ENCODE data around the gene ACTL10. TPM values are rescaled to one million over a fixed set of nuclear protein-coding genes. Genes with fewer than 3 reads are reported as not detected.

ACTL10 gene
- total RNA-seq, 1 donor from 2014 or later = 1.7 TPM

- H3K4me1 Mint-ChIP-seq (ENCODE audit: unreplicated experiment) = peaks cover 4% of the 10 kb centered on the region
- TF ChIP-seq, protein P1, sequence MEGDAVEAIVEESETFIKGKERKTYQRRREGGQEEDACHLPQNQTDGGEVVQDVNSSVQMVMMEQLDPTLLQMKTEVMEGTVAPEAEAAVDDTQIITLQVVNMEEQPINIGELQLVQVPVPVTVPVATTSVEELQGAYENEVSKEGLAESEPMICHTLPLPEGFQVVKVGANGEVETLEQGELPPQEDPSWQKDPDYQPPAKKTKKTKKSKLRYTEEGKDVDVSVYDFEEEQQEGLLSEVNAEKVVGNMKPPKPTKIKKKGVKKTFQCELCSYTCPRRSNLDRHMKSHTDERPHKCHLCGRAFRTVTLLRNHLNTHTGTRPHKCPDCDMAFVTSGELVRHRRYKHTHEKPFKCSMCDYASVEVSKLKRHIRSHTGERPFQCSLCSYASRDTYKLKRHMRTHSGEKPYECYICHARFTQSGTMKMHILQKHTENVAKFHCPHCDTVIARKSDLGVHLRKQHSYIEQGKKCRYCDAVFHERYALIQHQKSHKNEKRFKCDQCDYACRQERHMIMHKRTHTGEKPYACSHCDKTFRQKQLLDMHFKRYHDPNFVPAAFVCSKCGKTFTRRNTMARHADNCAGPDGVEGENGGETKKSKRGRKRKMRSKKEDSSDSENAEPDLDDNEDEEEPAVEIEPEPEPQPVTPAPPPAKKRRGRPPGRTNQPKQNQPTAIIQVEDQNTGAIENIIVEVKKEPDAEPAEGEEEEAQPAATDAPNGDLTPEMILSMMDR (conservative IDR thresholded peaks at IDR 0.05) = no peak
- H3K9me3 Mint-ChIP-seq = no peaks in the 10 kb centered on the region
- H3K27ac Mint-ChIP-seq = no peak overlapping the region
- H3K27me3 Mint-ChIP-seq = no peaks in the 10 kb centered on the region
- DNase-seq (ENCODE audit: extremely low spot score, unreplicated experiment) = no peak
- H3K36me3 Mint-ChIP-seq = no peaks in the 10 kb centered on the region
- H3K4me3 Mint-ChIP-seq = no peak overlapping the region
Observed at GRCh38 chr20:33701629-33702450, 35.1 kb downstream of the ACTL10 start.

GRCh38 chr20:33702861-33703260, 36.1 kb downstream of the ACTL10 start:
- TF ChIP-seq, protein P1 (conservative IDR thresholded peaks at IDR 0.05) = no peak
- no peak overlapping the region for H3K4me3 Mint-ChIP-seq
- H3K9me3 Mint-ChIP-seq = no peaks in the 10 kb centered on the region
- H3K36me3 Mint-ChIP-seq = no peaks in the 10 kb centered on the region
- no peaks in the 10 kb centered on the region for H3K4me1 Mint-ChIP-seq (ENCODE audit: unreplicated experiment)
- DNase-seq (ENCODE audit: extremely low spot score, unreplicated experiment) = no peak
- H3K27me3 Mint-ChIP-seq = no peaks in the 10 kb centered on the region
- H3K27ac Mint-ChIP-seq = no peak overlapping the region

GRCh38 chr20:33703498-33704137, 36.9 kb downstream of the ACTL10 start:
- H3K27me3 Mint-ChIP-seq = no peaks in the 10 kb centered on the region
- no peaks in the 10 kb centered on the region for H3K9me3 Mint-ChIP-seq
- no peaks in the 10 kb centered on the region for H3K4me1 Mint-ChIP-seq (ENCODE audit: unreplicated experiment)
- no peak overlapping the region for H3K4me3 Mint-ChIP-seq
- TF ChIP-seq, protein P1 (conservative IDR thresholded peaks at IDR 0.05) = no peak
- H3K27ac Mint-ChIP-seq = peak overlapping the region; percentile 49
- no peaks in the 10 kb centered on the region for H3K36me3 Mint-ChIP-seq
- DNase-seq (ENCODE audit: extremely low spot score, unreplicated experiment) = no peak

- no peaks in the 10 kb centered on the region for H3K9me3 Mint-ChIP-seq
- no peak for DNase-seq (ENCODE audit: extremely low spot score, unreplicated experiment)
- H3K27ac Mint-ChIP-seq = no peak overlapping the region
- H3K36me3 Mint-ChIP-seq = no peaks in the 10 kb centered on the region
- no peaks in the 10 kb centered on the region for H3K4me1 Mint-ChIP-seq (ENCODE audit: unreplicated experiment)
- no peaks in the 10 kb centered on the region for H3K27me3 Mint-ChIP-seq
- TF ChIP-seq, protein P1 (conservative IDR thresholded peaks at IDR 0.05) = no peak
- no peak overlapping the region for H3K4me3 Mint-ChIP-seq
Observed at GRCh38 chr20:33704197-33704924, 37.6 kb downstream of the ACTL10 start.

DNA sequence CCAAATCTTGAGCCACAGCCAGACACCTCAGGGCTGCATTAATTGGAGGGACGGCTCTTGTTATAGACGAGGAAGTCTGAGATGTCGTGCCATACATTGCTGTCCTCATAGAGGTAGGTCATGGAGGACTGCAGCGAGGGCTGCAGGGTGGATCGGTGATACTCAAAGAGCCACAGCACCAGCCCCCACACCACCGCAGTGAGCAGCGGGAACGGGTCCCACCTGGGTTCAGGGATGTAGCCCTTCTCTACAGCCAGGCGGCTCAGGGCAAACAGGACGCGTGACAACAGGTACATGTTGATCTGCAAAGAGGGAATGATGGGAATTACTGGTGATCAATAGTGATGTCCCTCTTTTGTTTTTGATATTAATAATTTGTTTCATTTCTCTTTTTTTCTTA, 40.9 kb downstream of the ACTL10 start:
- no peaks in the 10 kb centered on the region for H3K27me3 Mint-ChIP-seq
- DNase-seq (ENCODE audit: extremely low spot score, unreplicated experiment) = no peak
- H3K4me1 Mint-ChIP-seq (ENCODE audit: unreplicated experiment) = peaks cover 6% of the 10 kb centered on the region
- H3K27ac Mint-ChIP-seq = no peak overlapping the region
- TF ChIP-seq, protein P1 (conservative IDR thresholded peaks at IDR 0.05) = no peak
- no peaks in the 10 kb centered on the region for H3K9me3 Mint-ChIP-seq
- no peaks in the 10 kb centered on the region for H3K36me3 Mint-ChIP-seq
- no peak overlapping the region for H3K4me3 Mint-ChIP-seq

All from type B pancreatic cell (in vitro differentiated cells).